Measurements from ENCODE around the gene PRTFDC1. TPM values are rescaled to one million over a fixed set of nuclear protein-coding genes. Genes with fewer than 3 reads are reported as not detected.
A peak's percentile ranks its signal among the peaks of the same experiment; 100 is the strongest.

PRTFDC1 gene
- polyA plus RNA-seq, 1 donor (not counting 4 experiments of a cell fraction or from before 2014, with no cell fraction given) = 2.2 TPM

DNA sequence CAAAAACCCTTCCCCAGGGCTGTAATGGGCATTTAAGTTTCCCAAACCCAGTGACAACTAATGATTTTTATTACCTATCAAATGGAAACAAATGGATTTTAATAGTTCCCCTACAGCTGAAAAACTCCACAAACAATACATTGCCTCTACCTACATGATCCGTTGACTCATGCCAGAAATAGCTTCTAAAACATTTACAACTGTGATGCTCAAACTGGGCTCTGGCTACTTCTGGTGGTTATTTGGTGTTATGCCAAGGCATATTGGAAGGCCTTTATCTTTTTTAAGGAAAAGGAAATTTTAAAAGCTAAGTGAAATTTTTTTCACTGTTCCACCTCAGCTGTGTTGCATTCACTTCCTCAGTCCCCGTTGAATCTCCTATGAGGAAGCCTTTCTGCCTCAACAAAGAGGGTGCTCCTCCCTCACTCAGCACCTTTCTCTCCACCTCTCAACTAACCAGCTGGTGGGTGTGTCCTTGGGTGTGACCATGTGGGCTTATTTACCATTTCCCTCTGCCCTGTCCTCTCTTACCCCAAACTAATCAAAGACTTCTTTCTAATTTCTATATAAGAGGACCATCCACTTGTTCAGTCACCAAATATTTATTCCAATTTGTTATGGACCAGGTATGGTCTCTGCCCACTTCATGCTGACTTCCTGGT lies 82.9 kb downstream of the PRTFDC1 start:
- Histone ChIP-seq H3K79me2 (ENCODE audit: control insufficient read depth, insufficient read depth, low read length) (no peaks in the 10 kb centered on the region), H3K4me3 (ENCODE audit: control insufficient read depth in 2 of 3, extremely low read depth in 1 of 3, insufficient read depth in 2 of 3, low read depth in 1 of 3, low read length in 3 of 3) (no peak overlapping the region), H3K27me3 (ENCODE audit: control insufficient read depth, extremely low read depth, insufficient read depth, low read length) (no peaks in the 10 kb centered on the region), H3K9me3 (ENCODE audit: control insufficient read depth, low read depth, low read length) (no peaks in the 10 kb centered on the region), H3K9ac (ENCODE audit: control insufficient read depth, extremely low read depth, insufficient read depth, low read length) (no peak overlapping the region), H3K9me1 (ENCODE audit: control insufficient read depth, extremely low read depth, insufficient read depth, low read length) (no peaks in the 10 kb centered on the region), H2AFZ (ENCODE audit: control insufficient read depth, low read length) (no peak overlapping the region), H3K36me3 (ENCODE audit: control insufficient read depth in 2 of 2, extremely low read depth in 1 of 2, insufficient read depth in 2 of 2, low read length in 2 of 2) (no peaks in the 10 kb centered on the region), H3K4me1 (ENCODE audit: control insufficient read depth, extremely low read depth, insufficient read depth, low read length) (peaks cover 41% of the 10 kb centered on the region), H3K27ac (ENCODE audit: control insufficient read depth, insufficient read depth, low read length) (no peak overlapping the region), H3K4me2 (ENCODE audit: control insufficient read depth, extremely low read depth, insufficient read depth, low read depth, low read length) (no peak overlapping the region), H4K20me1 (ENCODE audit: control insufficient read depth, extremely low read depth, insufficient read depth, low read length) (no peaks in the 10 kb centered on the region)
- no peak for TF ChIP-seq EZH2 (IDR thresholded peaks at IDR 0.05; ENCODE audit: low read length)
- TF ChIP-seq, protein P1, sequence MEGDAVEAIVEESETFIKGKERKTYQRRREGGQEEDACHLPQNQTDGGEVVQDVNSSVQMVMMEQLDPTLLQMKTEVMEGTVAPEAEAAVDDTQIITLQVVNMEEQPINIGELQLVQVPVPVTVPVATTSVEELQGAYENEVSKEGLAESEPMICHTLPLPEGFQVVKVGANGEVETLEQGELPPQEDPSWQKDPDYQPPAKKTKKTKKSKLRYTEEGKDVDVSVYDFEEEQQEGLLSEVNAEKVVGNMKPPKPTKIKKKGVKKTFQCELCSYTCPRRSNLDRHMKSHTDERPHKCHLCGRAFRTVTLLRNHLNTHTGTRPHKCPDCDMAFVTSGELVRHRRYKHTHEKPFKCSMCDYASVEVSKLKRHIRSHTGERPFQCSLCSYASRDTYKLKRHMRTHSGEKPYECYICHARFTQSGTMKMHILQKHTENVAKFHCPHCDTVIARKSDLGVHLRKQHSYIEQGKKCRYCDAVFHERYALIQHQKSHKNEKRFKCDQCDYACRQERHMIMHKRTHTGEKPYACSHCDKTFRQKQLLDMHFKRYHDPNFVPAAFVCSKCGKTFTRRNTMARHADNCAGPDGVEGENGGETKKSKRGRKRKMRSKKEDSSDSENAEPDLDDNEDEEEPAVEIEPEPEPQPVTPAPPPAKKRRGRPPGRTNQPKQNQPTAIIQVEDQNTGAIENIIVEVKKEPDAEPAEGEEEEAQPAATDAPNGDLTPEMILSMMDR (optimal IDR thresholded peaks at IDR 0.05 in 1 of 3, IDR thresholded peaks at IDR 0.05 in 1 of 3, conservative IDR thresholded peaks at IDR 0.05 in 1 of 3; ENCODE audit: extremely low read depth in 1 of 3, insufficient read depth in 2 of 3, low read length in 3 of 3) = no peak
- dilution Hi-C loops (cut with MboI; ENCODE audit: extremely low pct_ligation_motif_present, low sequenced_read_pairs) = no loop called here
- no peak for DNase-seq (ENCODE audit: low read depth, low spot score)
- peak; percentile 9 for FAIRE-seq

DNA sequence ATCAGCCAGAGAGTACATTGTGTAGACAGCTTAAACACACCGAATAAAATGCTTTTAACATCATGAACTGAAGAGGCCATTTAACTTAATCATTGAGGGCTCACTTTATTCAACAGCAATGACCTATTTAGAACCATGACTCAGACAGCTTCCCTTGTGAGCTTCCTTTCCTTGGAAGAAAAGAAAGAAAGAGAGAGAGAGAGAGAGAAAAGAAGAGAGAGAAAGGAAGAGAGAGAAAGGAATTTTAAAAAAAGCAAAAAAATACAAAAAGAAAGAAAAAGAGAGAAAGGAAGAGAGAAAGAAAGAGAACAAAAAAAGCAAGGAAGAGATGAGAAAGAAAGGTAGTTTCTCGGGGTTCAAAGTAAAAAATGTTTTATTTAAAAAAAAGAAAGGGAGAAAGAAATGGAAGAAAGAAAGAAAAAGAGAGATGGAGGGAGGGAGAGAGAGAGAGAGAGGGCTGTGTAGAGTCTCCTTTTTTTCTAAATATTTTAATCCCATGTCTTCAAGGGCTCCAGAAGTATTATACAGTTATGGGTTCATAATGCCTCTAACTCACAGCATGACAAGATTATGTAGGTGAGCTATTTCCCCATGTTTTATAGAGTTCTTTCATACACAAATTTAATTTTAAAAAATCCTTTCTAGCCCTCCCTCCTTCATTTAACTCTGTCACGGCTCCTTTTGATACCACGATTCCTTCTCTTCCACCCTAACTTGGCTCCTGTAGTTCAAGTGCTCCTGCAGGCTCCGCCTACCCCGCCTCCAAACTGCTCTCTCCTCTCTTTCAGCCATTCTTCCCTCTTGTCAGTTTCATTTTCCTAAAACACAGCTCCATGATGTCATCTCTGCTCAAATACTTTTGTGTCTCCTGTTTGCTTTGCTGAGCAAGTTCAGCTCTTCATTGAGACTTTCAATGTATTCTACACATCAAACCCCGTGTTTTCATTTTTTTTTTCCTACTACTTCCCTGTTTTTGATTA lies 85.5 kb downstream of the PRTFDC1 start:
- Histone ChIP-seq H3K4me1 (ENCODE audit: control insufficient read depth, extremely low read depth, insufficient read depth, low read length) (peaks cover 31% of the 10 kb centered on the region), H3K79me2 (ENCODE audit: control insufficient read depth, insufficient read depth, low read length) (no peaks in the 10 kb centered on the region), H2AFZ (ENCODE audit: control insufficient read depth, low read length) (peak overlapping the region; percentile 71), H3K4me3 (ENCODE audit: control insufficient read depth in 2 of 3, extremely low read depth in 1 of 3, insufficient read depth in 2 of 3, low read depth in 1 of 3, low read length in 3 of 3) (no peak overlapping the region), H3K9ac (ENCODE audit: control insufficient read depth, extremely low read depth, insufficient read depth, low read length) (no peak overlapping the region), H3K9me3 (ENCODE audit: control insufficient read depth, low read depth, low read length) (no peaks in the 10 kb centered on the region), H3K36me3 (ENCODE audit: control insufficient read depth in 2 of 2, extremely low read depth in 1 of 2, insufficient read depth in 2 of 2, low read length in 2 of 2) (no peaks in the 10 kb centered on the region), H3K27me3 (ENCODE audit: control insufficient read depth, extremely low read depth, insufficient read depth, low read length) (no peaks in the 10 kb centered on the region), H3K9me1 (ENCODE audit: control insufficient read depth, extremely low read depth, insufficient read depth, low read length) (no peaks in the 10 kb centered on the region), H4K20me1 (ENCODE audit: control insufficient read depth, extremely low read depth, insufficient read depth, low read length) (no peaks in the 10 kb centered on the region), H3K4me2 (ENCODE audit: control insufficient read depth, extremely low read depth, insufficient read depth, low read depth, low read length) (peak overlapping the region; percentile 73), H3K27ac (ENCODE audit: control insufficient read depth, insufficient read depth, low read length) (peak overlapping the region; percentile 7)
- FAIRE-seq = peak; percentile 56
- dilution Hi-C loops (cut with MboI; ENCODE audit: extremely low pct_ligation_motif_present, low sequenced_read_pairs) = no loop called here
- TF ChIP-seq, protein P1 (optimal IDR thresholded peaks at IDR 0.05 in 1 of 3, IDR thresholded peaks at IDR 0.05 in 1 of 3, conservative IDR thresholded peaks at IDR 0.05 in 1 of 3; ENCODE audit: extremely low read depth in 1 of 3, insufficient read depth in 2 of 3, low read length in 3 of 3) = no peak
- no peak for TF ChIP-seq EZH2 (IDR thresholded peaks at IDR 0.05; ENCODE audit: low read length)
- DNase-seq (ENCODE audit: low read depth, low spot score) = no peak
